Measurements from ENCODE around the gene TMEM147. TPM values are rescaled to one million over a fixed set of nuclear protein-coding genes. Genes with fewer than 3 reads are reported as not detected.

The TMEM147 gene
- total and polyA plus RNA-seq, 4 donors = 18.1 to 97.4 (median 44.7) TPM

DNA sequence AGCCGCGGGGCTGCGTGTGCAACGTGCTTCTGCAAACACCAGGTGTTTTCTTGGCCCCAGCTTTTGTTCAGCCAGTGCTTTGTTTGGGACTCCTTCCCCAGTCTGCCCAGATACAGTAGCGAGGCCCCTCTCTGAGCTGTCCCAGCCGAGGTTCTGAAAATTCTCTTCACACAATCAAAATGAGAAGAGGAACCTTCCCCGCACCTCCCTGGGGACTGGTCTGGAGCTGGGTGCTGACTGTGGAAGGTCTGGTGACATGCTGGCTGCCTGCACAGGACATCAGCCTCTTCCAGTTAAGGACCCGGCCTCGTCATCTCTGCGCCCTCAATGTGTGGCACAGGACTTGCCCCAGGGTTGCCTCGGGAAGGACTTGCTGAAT, 13.8 kb downstream of the TMEM147 start:
- Histone ChIP-seq H3K36me3 (ENCODE audit: control insufficient read depth in 4 of 4, insufficient read depth in 3 of 4, low read depth in 1 of 4, low read length in 3 of 4) (no peaks in the 10 kb centered on the region), H3K27ac (ENCODE audit: low read depth in 1 of 2, low read length in 2 of 2) (no peak overlapping the region), H3K4me3 (ENCODE audit: low read depth in 1 of 3, low read length in 3 of 3) (no peak overlapping the region), H3K4me1 (ENCODE audit: control insufficient read depth in 4 of 4, insufficient read depth in 4 of 4, low read length in 3 of 4) (peaks cover 0 to 7% (median 4%) of the 10 kb centered on the region in 4 donors), H3K9ac (ENCODE audit: low read depth in 1 of 2, low read length in 2 of 2) (no peak overlapping the region), H3K27me3 (ENCODE audit: control insufficient read depth in 4 of 4, insufficient read depth in 4 of 4, low read length in 3 of 4) (peaks cover 0 to 4% (median 3%) of the 10 kb centered on the region in 4 donors), H3K9me3 (ENCODE audit: control insufficient read depth in 4 of 4, low read length in 3 of 4) (no peaks in the 10 kb centered on the region)
- DNase-seq (ENCODE audit: low spot score) = no peak
- TF ChIP-seq GABPA (IDR thresholded peaks at IDR 0.05 in 1 of 2, conservative IDR thresholded peaks at IDR 0.05 in 1 of 2) (no peak), HNF4G (IDR thresholded peaks at IDR 0.05) (no peak), FOXA2 (IDR thresholded peaks at IDR 0.05) (no peak), TAF1 (conservative IDR thresholded peaks at IDR 0.05) (no peak), RAD21 (IDR thresholded peaks at IDR 0.05) (no peak), FOXA1 (IDR thresholded peaks at IDR 0.05) (no peak), NR2F2 (IDR thresholded peaks at IDR 0.05) (no peak), YY1 (IDR thresholded peaks at IDR 0.05) (no peak), RXRA (IDR thresholded peaks at IDR 0.05) (no peak), HNF4A (conservative IDR thresholded peaks at IDR 0.05) (no peak), SP1 (IDR thresholded peaks at IDR 0.05) (no peak), JUND (IDR thresholded peaks at IDR 0.05) (no peak), EGR1 (IDR thresholded peaks at IDR 0.05; ENCODE audit: low read depth in 2 of 2) (no peak)
- TF ChIP-seq, protein P1, sequence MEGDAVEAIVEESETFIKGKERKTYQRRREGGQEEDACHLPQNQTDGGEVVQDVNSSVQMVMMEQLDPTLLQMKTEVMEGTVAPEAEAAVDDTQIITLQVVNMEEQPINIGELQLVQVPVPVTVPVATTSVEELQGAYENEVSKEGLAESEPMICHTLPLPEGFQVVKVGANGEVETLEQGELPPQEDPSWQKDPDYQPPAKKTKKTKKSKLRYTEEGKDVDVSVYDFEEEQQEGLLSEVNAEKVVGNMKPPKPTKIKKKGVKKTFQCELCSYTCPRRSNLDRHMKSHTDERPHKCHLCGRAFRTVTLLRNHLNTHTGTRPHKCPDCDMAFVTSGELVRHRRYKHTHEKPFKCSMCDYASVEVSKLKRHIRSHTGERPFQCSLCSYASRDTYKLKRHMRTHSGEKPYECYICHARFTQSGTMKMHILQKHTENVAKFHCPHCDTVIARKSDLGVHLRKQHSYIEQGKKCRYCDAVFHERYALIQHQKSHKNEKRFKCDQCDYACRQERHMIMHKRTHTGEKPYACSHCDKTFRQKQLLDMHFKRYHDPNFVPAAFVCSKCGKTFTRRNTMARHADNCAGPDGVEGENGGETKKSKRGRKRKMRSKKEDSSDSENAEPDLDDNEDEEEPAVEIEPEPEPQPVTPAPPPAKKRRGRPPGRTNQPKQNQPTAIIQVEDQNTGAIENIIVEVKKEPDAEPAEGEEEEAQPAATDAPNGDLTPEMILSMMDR (IDR thresholded peaks at IDR 0.05; ENCODE audit: low read depth, low read length, missing input control) = no peak
- TF ChIP-seq, protein P2, sequence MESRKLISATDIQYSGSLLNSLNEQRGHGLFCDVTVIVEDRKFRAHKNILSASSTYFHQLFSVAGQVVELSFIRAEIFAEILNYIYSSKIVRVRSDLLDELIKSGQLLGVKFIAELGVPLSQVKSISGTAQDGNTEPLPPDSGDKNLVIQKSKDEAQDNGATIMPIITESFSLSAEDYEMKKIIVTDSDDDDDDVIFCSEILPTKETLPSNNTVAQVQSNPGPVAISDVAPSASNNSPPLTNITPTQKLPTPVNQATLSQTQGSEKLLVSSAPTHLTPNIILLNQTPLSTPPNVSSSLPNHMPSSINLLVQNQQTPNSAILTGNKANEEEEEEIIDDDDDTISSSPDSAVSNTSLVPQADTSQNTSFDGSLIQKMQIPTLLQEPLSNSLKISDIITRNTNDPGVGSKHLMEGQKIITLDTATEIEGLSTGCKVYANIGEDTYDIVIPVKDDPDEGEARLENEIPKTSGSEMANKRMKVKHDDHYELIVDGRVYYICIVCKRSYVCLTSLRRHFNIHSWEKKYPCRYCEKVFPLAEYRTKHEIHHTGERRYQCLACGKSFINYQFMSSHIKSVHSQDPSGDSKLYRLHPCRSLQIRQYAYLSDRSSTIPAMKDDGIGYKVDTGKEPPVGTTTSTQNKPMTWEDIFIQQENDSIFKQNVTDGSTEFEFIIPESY (IDR thresholded peaks at IDR 0.05) = no peak
- TF ChIP-seq, protein P3, sequence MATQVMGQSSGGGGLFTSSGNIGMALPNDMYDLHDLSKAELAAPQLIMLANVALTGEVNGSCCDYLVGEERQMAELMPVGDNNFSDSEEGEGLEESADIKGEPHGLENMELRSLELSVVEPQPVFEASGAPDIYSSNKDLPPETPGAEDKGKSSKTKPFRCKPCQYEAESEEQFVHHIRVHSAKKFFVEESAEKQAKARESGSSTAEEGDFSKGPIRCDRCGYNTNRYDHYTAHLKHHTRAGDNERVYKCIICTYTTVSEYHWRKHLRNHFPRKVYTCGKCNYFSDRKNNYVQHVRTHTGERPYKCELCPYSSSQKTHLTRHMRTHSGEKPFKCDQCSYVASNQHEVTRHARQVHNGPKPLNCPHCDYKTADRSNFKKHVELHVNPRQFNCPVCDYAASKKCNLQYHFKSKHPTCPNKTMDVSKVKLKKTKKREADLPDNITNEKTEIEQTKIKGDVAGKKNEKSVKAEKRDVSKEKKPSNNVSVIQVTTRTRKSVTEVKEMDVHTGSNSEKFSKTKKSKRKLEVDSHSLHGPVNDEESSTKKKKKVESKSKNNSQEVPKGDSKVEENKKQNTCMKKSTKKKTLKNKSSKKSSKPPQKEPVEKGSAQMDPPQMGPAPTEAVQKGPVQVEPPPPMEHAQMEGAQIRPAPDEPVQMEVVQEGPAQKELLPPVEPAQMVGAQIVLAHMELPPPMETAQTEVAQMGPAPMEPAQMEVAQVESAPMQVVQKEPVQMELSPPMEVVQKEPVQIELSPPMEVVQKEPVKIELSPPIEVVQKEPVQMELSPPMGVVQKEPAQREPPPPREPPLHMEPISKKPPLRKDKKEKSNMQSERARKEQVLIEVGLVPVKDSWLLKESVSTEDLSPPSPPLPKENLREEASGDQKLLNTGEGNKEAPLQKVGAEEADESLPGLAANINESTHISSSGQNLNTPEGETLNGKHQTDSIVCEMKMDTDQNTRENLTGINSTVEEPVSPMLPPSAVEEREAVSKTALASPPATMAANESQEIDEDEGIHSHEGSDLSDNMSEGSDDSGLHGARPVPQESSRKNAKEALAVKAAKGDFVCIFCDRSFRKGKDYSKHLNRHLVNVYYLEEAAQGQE (IDR thresholded peaks at IDR 0.05) = no peak
- TF ChIP-seq, protein P4, sequence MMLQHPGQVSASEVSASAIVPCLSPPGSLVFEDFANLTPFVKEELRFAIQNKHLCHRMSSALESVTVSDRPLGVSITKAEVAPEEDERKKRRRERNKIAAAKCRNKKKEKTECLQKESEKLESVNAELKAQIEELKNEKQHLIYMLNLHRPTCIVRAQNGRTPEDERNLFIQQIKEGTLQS (IDR thresholded peaks at IDR 0.05) = no peak
- TF ChIP-seq, protein P5, sequence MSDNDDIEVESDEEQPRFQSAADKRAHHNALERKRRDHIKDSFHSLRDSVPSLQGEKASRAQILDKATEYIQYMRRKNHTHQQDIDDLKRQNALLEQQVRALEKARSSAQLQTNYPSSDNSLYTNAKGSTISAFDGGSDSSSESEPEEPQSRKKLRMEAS (IDR thresholded peaks at IDR 0.05) = no peak
- 59% methylated on average over 11 of the region's 11 CpGs for WGBS
